Effector CD8-positive, alpha-beta T cell (primary cell): ENCODE results near the gene PAGE2.
"Not testable (repeated sequence)": the region's sequence is repeated elsewhere in the genome, so short reads cannot be mapped to it uniquely, and the experiment has no call there.

Source experiments
- DNase-seq: peaks from one replicate; lab custom pipeline; 2025; lab: John Stamatoyannopoulos, UW
- total RNA-seq, 4 experiments: gene quantifications; one replicate each; lab custom pipeline; 2026; lab: John Stamatoyannopoulos, UW

The PAGE2 gene, protein sequence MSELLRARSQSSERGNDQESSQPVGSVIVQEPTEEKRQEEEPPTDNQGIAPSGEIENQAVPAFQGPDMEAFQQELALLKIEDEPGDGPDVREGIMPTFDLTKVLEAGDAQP
- total RNA-seq = 0 reads per million in 4 experiments

DNA sequence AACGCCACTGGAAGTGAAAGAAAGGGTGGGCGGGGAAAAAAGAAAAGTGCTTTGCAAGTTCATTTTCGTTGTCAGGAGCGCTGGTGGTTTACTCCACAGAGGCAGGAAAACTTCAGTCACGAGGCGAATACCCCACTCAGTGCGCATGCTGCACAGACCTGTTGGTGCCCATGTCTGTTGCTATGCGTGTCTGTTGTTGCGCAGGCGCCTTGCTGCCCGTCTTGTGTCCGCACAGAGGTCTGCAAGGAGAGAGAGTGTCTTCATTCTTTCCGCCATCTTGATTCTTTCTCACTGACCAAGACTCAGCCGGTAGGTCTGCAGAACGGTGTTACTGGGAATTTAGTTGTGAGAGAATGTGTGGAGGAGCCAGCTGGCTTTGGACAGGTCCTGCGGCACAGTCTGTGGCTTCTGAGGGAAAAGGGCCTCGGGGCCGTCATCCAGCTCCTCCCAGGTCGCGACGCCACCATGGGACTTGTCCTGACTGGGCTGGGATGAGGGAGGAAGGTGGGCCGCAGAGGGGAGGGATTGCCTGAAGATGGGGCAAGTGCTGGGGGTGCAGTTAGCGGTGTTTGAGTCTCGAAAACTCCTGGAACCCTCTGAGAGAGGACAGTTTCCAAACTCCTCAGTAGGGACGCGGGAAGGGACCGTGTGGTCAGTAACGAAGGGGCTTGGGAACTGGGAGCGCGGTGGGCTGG is at the start of gene PAGE2:
Gene PAGE2, plus strand, starts transcription at position 224 of the 695 bp plus-strand sequence. CDS start 1,003 bp downstream, outside the sequence.
- no peak for DNase-seq

DNA sequence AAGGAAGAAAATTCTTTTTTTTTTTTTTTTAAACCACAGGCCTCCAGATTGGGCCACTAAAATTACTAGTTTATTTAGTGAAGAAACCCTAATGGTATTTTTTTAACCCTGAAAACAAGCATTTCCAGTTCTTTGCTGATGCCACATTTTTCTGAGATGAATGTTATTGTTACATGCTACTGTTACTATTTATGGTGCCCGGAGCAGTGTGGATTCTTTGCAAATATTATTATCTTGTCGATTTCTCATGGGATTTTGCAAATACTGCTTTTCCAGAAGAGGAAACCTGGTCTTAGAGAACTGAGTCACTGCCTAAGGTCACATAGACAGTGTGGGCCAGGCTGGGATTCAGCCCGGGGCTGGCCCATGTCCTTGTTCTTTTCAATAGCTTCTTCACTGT is 49.3 kb upstream of the PAGE2 start:
- no peak for DNase-seq

DNA sequence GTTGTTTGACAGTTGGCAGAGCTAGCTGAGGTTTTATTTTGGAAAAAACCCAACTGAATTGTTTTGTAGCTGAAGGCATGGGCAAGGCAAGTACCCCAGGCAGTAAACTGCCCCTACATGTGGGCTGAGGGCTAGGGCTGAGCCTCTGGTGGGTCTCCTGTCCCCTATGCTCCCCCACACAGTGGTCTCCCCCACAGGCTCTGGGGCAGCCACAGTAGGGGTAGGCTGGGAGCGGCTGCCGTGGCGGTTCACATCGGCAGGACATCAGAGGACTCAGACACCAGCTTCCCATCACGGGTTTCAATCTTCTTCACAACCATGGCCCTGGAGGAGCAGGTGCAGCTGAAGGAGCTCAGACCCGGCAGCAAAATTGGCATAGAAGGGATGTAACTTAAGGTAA is 47.3 kb upstream of the PAGE2 start:
- DNase-seq = no peak

DNA sequence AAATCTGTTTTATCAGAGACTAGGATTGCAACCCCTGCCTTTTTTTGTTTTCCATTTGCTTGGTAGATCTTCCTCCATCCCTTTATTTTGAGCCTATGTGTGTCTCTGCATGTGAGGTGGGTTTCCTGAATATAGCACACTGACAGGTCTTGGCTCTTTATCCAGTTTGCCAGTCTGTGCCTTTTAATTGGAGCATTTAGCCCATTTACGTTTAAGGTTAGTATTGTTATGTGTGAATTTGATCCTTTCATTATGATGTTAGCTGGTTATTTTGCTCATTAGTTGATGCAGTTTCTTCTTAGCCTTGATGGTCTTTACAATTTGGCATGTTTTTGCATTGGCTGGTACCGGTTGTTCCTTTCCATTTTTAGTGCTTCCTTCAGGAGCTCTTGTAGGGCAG is 38.2 kb upstream of the PAGE2 start:
- DNase-seq = not testable (repeated sequence)

DNA sequence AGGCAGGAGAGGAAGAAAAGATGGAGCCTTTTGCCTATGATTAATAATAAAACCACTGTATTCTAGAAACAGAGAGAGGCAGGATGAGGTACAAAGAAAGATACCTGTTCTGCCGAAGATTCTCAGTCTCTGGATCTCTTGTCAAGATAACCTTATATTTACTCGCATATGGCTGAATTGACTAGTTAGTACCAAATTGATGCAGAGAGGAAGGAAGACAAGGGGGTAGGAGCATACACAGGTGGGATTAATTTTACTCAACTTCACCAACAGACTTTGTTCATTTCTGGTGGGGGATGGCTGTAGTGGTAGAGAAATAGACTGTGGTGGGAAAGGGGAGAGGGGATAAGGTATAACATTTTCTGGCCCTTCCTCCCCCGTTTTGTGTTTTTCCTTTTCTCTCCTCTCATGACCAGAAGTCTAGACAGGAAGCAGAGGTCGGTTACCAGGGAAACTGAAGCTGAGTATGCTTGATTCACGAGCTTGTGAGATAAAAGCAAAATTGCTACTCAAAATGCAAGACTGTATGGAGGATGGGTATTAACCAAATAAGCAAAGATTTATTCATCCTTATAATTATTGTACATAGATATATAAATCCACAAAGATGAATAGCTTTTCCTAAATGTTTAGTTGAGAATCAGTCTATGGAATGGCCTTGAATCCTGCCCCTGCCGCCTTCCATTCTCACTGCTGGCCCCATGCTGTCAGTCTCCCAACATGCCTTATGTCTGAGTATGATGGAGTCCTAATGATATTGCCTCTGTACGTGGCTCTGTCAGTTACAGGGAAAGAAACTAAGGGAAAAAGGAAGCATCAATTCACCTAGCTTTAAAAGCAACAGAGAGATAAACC is 31.8 kb upstream of the PAGE2 start:
- no peak for DNase-seq

DNA sequence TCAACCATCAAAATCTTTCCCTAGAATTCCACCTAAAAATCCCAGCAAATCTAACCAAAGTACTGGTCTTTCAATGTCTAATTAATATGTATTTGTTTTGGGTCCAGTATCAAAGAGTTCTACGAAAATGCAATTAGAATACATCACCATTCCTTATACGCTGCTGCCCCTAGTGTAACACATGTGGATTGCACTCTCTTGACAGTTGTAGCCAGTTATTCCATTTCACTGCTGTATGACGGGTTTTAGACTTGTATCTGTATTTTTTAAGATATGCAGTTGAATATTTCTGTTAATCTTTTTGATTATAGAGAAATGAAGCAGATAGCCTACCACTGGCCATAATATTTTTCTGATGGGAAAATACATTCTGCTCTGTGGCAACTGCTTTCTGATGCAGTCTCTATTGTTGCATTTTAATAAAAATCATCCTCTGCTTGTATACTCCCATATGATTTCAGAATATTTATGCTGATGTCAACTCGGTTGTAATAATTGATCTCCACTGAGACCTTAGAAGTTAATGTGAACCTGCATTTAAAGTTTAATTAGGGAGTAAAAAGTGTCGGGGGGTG is 31.1 kb upstream of the PAGE2 start:
- no peak for DNase-seq

DNA sequence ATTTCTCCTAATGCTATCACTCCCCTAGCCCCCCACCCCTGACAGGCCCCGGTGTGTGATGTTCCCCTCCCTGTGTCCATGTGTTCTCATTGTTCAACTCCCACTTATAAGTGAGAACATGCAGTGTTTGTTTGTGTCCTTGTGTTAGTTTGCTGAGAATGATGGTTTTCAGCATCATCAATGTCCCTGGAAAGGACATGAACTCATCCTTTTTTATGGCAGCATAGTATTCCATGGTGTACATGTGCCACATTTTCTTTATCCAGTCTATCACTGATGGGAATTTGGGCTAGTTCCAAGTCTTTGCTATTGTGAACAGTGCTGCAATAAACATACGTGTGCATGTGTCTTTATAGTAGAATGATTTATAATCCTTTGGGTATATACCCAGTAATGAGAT is 21.6 kb upstream of the PAGE2 start:
- not testable (repeated sequence) for DNase-seq

DNA sequence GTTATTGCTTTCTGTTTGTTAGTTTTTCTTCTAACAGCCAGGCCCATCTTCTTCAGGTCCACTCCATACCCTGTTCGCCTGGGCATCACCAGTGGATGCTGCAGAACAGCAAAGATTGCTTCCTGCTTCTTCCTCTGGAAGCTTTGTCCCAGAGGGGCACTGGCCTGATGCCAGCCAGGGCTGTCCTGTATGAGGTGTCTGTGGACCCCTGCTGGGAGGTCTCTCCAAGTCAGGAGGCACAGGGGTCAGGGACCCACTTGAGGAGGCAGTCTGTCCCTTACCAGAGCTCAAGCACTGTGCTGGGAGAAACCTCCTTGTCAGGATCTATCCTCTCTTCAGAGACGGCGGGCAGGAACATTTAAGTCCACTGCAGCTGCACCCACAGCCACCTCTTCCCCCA is 16.5 kb upstream of the PAGE2 start:
- DNase-seq = no peak

DNA sequence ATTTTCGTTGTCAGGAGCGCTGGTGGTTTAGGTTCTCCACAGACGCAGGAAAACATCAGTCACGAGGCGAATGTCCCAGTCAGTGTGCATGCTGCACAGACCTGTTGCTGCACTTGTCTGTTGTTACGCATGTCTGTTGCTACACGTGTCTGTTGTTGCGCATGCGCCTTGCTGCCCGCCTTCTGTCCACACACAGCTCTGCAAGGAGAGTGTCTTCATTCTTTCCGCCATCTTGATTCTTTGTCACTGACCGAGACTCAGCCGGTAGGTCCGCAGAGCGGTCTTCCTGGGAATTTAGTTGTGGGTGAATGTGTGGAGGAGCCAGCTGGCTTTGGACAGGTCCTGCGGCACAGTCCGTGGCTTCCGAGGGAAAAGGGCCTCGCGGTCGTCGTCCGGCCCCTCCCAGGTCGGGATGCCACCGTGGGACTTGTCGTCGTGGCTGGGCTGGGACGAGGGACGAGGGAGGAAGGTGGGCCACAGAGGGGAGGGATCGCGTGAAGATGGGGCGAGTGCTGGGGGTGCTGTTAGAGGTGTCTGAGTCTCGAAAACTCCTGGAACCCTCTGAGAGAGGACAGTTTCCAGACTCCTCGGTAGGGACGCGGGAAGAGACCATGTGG is 13.9 kb upstream of the PAGE2 start, which contains the start of gene PAGE2B:
Gene PAGE2B, plus strand, starts transcription at position 180 of the 617 bp plus-strand sequence. CDS start 1,012 bp downstream, outside the sequence.
- no peak for DNase-seq

DNA sequence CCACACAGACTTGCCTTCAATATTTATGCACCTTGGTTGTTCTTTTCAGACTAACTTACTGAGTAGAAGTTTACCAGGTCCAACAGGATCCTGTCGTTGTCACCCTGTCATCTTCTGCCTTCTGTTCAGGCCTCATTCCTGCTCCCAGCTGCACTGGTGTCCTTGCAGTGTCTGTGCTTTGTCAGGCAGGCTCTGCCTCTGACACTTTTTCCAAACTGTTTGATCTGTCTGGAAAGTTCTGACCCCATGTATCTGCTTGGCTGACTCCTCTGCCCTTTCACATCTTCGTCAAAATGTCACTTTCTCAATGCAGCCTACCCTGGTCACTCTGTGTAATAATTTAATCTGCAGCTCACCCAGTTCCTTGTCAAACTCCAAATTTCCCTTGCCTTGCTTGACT is 9.9 kb downstream of the PAGE2 start:
- no peak for DNase-seq

DNA sequence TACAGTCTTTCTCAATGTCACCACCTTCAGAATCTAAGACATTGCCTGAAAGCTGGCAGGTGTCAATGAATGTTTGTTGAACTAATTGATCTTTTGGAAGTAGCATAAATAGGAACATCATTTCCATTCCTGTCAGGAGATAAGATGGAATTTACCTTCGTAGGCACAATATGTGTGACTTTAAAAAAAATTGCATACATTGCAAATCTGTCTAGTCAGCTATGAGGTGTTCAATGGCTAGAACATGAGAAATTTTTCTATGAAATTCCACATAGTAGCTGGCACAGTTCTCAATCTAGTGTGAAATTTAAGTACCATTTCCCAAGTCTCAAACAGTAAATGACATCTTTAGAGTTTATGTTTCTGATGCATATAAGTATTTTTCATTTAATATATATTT is 10.3 kb downstream of the PAGE2 start:
- DNase-seq = no peak

DNA sequence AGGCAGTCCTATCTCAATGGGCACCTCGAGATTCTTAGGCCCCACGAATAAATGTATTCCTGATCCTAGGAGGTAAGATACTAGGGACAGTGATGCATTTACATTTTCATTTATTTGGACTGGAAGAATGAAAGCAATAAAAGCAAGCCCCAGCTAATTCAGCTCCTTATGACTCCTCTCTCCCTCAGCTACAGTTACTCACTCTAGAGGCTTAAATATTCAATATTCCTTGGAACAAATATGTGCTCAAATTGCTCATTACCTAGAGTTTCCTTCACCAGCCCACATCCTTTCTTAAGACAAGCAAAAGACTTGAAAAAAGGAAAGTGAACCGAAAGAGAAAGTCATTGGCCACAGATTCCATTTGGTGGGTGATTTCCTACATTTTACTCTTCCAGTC is 13.9 kb downstream of the PAGE2 start:
- no peak for DNase-seq

DNA sequence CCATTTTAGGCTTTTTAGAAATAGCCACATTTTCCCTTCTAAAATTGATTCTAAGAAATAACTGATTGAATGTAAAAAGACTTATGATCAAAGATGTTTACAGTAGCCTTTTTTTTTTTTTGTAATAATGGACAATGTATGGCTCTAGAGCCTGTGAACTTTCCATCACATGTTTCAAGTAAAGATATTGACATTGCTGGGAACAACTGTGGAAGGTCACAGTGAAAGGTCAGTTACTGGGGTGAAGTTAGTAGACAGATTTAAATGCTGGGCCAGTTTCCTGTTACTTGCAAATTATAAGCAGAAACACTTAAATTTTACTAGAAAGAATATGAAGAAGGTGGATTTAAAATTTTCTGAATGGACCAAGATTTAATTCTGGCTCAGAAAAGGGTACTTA is 18.4 kb downstream of the PAGE2 start:
- DNase-seq = no peak

DNA sequence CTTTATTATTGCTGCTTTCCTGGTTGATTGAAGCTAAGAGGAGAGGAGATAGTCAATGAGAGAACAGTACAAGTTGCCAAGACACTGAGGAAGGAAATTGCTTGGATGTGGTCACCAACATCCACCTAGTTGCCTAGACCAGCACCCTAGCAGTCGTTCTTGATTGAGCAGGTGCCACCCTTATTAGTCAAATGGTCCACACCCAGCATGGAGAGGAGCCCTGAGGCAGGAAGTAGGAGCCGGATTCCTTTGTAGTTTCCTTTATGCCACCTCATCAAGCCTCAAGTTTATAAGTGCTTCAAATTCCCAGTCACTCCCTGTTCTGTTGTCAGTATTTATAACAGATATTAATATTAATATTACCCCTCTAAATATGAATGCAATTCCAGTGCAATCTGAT is 19.1 kb downstream of the PAGE2 start:
- DNase-seq = no peak

DNA sequence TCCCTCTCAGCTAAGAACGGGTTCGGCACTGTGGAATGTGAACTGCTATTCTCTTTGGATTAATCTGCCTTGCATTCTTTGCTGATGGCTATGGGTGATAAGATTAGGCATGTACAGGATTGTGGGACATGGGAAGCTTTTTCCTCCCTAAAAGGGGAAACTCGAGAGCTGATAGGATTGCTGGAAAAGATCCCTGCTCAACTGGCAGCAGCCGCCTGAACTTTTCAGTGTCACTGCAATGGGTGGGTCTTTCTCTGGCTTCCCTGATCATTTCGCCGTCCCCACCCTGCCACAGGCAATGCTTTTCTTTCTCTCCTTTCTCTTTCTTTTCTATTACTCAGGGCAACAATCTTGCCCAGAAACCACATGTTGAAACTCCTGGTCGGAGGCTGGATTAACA is 20.5 kb downstream of the PAGE2 start:
- DNase-seq = no peak

DNA sequence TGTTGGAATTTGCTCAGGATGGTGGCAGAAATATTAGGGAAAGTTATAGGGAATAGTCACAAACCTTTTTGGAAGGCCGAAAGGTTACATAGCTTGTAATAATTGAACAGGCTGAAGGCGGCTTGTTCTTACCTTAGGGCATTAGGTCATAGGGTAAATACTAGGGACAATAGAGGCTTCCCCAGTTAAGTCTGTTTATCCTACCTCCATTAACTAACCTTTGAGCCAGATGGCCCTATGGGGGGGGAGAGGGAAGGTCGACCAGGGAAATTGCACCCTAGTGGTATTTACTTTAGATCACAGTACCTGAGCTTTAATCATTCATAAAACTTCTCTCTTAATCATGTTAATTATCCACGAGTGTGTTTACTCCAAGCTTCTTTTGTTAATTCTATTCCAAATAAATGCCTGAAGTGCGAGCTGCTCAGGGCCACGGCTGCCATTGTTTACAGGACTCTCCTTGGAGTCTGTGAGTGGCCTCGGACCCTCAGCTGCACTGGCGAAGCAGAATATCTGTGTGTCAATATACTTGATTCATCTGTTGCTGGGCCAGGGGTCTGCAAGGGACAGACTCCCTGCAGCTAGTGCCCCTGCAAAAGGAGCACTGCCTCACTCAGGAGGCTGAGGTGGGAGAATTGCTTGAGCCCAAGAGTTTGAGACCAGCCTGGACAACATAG is 22.9 kb downstream of the PAGE2 start:
- DNase-seq = no peak

DNA sequence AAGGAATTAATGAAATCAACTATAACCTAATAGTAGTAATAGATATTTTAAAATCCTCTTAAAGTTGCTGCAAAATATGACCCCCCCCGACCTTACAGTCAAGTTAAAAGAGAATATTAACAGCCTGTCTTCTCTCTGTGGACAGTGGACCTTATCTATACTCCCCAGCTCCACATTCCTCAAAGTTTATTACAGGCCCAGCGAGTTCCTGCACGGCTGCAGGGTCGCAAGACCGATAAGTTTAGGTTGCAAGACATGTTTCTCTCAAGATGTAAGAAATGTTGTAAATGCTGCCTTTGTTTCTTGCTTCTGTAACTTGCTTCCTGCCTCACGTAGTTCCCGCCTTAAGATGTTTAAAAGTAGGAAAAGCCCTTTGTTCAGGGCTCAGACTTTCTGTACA is 27.8 kb downstream of the PAGE2 start:
- not testable (repeated sequence) for DNase-seq

DNA sequence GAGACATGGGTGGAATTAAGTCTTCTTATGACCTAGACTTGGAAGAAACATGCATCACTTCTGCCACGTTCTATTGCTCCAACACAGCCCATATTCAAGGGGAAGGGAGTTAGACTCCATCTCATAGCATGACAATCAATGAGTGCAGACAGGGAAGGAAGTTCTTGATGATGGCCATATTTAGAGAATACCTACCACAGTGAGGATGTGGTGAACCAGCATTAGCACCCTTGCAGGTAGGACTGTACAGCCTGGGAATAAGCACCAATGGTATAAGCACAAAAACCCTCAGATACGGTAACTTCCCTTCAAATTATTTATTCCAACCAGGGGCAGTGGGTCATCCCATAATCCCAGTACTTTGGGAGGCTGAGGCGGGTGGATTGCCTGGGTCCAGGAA is 29.8 kb downstream of the PAGE2 start:
- DNase-seq = no peak

DNA sequence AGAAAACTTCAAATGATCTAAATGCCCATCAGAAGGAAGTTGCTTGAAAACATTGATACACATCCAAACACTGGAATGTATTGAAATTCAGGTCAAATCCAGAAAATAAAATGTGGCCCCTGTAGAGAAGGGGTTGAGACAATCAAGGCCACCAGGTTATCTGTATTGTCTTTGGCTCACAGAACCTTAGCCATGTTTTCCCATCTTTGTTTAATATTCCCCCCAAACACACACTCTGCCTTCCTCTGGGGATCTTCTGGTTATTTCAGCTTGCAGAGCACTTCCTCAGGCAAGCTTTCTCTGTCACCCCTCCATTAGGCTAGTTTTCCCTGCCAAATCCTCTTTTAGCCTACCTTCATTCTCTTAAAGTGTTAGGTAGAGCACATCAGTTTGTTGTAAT is 30.5 kb downstream of the PAGE2 start:
- no peak for DNase-seq

DNA sequence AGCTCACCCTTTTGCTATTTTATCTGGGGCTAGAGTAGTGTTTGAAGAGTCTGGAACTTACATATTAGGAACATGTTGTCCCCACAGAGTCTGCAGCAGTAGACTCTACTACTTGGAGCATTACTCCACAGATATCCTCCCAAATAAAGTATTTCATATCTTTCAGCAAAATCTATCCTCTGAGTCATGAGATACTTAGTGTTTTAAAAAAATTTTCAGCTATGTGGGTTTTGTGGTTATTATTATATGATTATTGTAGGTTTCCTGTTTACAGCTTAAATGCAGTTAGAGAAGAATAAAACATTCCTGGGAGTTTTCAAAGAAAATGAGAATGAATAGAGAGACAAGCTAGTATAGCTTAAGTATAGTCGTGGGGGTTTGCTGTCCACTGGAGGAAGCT is 30.9 kb downstream of the PAGE2 start:
- no peak for DNase-seq

DNA sequence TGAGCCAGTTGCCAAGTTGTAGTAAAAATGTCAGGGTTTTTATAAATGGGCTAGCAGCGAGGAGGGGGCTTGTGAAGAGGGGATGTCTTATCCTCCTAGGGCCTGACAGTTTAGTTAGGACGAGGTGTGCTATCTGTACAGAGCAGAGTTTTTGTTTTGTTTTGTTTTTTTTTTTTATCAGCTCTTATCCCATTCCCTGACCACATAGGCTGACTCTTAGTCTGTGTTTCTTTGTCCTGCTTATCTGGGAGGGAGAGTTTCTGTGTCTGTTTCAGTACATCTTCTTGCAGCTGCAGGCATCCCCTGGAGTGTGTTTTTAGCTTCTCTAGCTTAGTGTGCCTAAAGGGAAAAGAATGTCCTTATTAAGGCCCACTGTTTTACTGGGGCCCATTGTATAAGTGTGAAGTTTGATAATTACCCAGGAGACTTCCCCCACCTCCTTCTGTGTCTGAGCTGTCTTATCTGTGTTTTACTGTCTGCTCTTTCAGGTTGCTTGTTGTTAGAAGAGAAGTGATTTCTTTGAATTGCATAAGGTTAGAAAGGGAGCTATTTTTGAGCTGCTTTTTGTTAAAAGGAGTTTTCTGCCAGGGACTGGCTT is 32.0 kb downstream of the PAGE2 start:
- no peak for DNase-seq
